IPS DF 6.9 (cell line): Measurements from ENCODE around the gene MRPL18.
A peak's percentile ranks its signal among the peaks of the same experiment; 100 is the strongest.

Source experiments
- DNase-seq: peaks from one replicate; pipeline ENCODE4 v3.0.0-alpha.2; 2013; ENCODE audit warnings: low read depth, low spot score
- H3K27ac ChIP-seq: one replicate; pipeline ENCODE4 v1.5.1; 2013; ENCODE audit warnings: low read length, control low read depth
- H3K27me3 ChIP-seq: 2 replicates; pipeline ENCODE4 v1.6.1; 2013; ENCODE audit warnings: mild to moderate bottlenecking, low read length; ENCODE audit not compliant: control insufficient read depth, insufficient read depth
- H3K36me3 ChIP-seq: 2 replicates; pipeline ENCODE4 v1.6.1; 2013; ENCODE audit warnings: low read length; ENCODE audit not compliant: control insufficient read depth, insufficient read depth
- H3K4me1 ChIP-seq: 2 replicates; pipeline ENCODE4 v1.6.1; 2013; ENCODE audit warnings: low read length; ENCODE audit not compliant: control insufficient read depth, insufficient read depth
- H3K4me3 ChIP-seq: 2 replicates; pipeline ENCODE4 v1.5.1; 2013; ENCODE audit warnings: mild to moderate bottlenecking, low read length
- H3K9me3 ChIP-seq: 2 replicates; pipeline ENCODE4 v1.6.1; 2013; ENCODE audit warnings: low read length, inconsistent platforms; ENCODE audit not compliant: control insufficient read depth, insufficient read depth
- WGBS: extraction: QIAGEN DNeasy Blood & Tissue Kit; methylation state at CpG from one replicate; pipeline ENCODE4 v1.1.7; 2013; ENCODE audit warnings: mixed read lengths, missing lambda C conversion rate; ENCODE audit not compliant: insufficient read length, insufficient coverage; 5-methylcytosine and 5-hydroxymethylcytosine counted together

Gene MRPL18

DNA sequence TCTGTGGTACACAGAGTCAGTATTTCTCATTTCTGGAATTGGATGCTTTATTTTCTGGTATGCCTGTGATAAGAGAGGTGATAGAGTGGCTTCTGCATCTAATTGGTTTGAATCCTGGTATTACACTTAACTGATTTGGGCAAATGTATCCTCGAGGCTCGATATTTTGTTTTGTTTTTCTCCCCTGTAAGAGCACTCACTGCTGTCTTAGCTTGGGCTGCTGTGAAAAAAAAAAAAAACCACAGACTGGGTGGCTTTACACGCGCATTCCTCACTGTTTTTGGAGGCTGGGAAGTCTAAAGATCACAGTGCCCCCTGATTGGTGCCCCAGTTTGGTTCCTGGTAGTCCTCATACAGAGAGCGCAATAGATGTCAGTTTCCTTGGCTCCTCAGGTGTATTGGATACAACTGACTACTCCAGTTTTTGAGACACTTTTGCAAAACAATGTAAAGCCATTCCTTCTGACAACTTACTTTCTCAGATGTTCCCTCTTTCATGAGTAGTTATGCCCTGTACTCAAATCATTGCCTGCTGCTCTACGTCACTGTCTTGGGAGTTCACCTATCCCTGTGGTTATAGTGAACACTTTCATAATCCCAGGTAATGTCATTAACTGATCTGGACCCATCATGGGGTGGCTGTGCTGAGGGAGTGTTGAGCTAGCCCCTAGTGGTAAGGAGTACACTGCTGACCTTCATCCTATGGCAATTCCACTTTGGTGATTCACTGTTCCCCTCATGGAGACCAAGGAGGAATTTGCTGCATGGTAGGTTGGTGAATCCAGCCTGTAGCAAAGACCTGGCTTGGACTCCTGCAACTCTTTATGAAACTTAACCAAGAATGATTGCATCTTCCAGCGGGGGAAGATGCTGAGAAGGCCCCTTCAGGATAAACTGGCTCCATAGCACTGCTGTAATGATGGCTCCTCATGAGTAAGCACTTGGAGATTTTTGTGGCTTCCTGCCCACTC, 32.0 kb upstream of the MRPL18 start:
- WGBS, result no CpG with 5 or more reads among the region's 7 CpGs
- Histone ChIP-seq H3K27me3 (no peaks in the 10 kb centered on the region), H3K27ac (no peak overlapping the region), H3K36me3 (peaks cover 8% of the 10 kb centered on the region; the same call in 1 of the 2 replicates), H3K4me1 (peaks cover 7% of the 10 kb centered on the region), H3K4me3 (no peak overlapping the region), H3K9me3 (no peaks in the 10 kb centered on the region)
- no peak for DNase-seq

DNA sequence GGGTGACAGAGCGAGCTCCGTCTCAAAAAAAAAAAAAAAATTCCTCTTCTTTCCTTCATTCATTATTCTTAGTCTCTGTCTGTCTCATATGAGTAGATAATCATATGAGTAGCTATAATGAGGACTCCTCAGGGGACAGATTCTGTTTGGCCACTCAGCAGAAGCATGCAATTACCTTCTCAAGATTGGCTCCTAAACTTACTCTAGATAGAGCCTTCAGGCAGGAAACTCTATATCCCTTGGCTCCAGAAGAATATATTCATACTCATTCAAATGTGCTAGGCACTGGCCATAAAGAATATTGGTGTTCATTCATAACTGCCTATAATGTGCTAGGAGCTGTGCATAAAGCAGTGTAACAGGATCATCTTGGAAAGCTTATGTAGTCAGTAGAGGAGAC, 30.6 kb upstream of the MRPL18 start:
- Histone ChIP-seq H3K27ac (no peak overlapping the region), H3K4me1 (peaks cover 7% of the 10 kb centered on the region), H3K36me3 (peaks cover 15% of the 10 kb centered on the region), H3K27me3 (no peaks in the 10 kb centered on the region), H3K4me3 (no peak overlapping the region), H3K9me3 (no peaks in the 10 kb centered on the region)
- no CpG with 5 or more reads among the region's 2 CpGs for WGBS
- no peak for DNase-seq

DNA sequence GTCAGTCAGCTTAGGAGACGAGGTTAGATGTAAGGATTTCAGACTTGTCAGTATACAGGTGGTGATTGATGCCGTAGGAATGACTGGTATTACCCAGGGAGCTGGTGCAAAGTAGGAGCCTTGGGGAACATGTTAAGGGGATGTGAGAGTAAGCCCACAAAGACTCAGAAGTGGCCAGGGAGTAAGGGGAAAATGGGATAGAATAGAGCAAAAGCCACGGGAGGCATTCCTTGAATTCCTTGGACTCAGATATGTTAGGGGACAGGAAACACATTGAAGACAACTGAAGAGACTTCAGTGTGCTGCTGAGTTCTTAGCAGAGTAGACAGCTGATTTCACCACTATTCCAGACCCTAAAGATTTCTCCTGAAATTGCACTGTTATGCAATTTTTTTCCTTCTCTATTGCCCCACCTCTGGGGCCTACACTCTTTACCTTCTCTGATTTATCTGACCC, 29.6 kb upstream of the MRPL18 start:
- no CpG with 5 or more reads among the region's 3 CpGs for WGBS
- H3K36me3 ChIP-seq, result peaks cover 12% of the 10 kb centered on the region
- H3K27me3 ChIP-seq, result no peaks in the 10 kb centered on the region
- DNase-seq, result peak; percentile 55
- no peak overlapping the region for H3K27ac ChIP-seq
- no peaks in the 10 kb centered on the region for H3K9me3 ChIP-seq
- H3K4me1 ChIP-seq, result peaks cover 7% of the 10 kb centered on the region
- no peak overlapping the region for H3K4me3 ChIP-seq

DNA sequence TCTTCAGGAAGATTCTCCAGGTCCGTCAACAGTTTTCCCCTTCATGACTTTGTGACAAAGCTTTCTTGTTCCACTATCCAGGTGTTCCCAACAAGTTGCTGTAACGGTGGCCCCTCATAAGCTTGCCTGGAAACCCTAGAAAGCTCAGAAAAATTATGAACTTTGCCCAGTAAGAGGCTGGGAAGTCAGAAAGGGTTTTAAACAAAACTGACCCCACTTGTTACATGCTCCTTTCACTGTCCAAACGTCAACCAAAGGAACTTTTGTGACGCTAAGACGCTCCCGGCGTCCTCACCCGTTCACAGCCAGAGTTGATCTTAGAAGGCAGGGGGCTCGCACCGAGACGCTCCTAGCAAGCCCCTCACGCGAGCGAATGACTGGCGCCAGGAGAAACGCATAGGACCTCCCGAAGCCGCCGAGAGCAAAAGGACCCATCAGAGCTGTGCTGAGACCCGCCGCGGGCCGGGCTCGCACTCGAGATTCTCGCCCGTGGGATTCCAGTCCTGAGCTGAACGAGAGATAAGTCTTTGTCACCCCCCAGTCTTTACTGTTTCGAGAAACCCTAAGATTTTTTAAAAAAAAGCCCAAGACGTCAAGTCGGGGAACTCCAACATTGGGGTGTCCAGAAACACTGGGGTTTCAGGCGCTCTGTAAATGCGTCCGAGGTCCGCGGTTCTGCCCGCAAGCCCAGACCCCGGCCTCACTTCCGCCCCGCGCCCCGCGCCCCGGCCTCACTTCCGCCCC, 29.0 kb upstream of the MRPL18 start:
- no peaks in the 10 kb centered on the region for H3K27me3 ChIP-seq
- peaks cover 12% of the 10 kb centered on the region for H3K36me3 ChIP-seq
- DNase-seq, result no peak
- H3K4me3 ChIP-seq, result peak overlapping the region; percentile 39; the same call in 1 of the 2 replicates
- peaks cover 7% of the 10 kb centered on the region for H3K4me1 ChIP-seq
- no peak overlapping the region for H3K27ac ChIP-seq
- no peaks in the 10 kb centered on the region for H3K9me3 ChIP-seq
- WGBS, result no CpG with 5 or more reads among the region's 45 CpGs

DNA sequence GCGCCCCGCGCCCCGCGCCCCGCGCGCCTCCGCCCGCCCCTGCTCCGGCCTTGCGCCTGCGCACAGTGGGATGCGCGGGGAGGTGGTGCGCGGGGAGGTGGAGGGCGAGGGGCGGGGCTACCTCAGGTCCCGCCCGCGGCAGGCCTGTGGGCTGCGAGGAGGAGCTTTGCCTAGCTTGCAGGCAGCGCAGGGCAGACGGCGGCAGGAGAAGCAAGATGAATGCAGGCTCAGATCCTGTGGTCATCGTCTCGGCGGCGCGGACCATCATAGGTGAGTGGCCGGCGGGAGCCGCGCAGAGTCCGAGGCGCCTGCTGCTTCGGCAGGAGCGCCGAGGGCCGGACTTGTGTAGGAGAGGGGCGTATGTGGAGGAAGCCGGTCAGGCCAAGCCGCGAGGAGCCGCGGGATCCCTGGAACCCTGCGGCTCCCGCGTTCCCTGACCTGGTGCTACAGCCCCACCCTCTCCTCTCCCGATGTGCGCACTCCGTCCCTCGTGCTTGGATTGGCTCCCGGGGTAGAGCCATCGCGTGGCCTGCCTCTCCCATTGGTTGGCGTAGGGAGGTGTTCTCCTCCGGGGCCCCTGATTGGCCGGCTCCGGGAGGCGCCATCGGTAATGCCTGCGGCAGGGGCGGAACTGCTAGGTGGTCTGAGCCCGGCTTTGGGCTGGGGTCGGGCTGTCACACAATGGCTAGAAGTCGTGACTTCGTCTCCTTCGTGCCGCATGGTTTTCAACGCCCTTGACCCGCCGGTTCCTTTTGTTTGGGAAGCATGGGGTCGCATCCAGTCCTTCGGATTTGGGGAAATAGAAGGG, 28.2 kb upstream of the MRPL18 start, which contains the start of gene ACAT2:
ACAT2 (plus strand) TSS at position 173 of the 808 bp plus-strand sequence; CDS start at position 216, 43 bp downstream.
- Histone ChIP-seq H3K4me1 (peaks cover 7% of the 10 kb centered on the region), H3K27ac (no peak within 1 kb of the TSS), H3K27me3 (no peaks in the 10 kb centered on the region), H3K9me3 (no peaks in the 10 kb centered on the region), H3K36me3 (peaks cover 16% of the 10 kb centered on the region), H3K4me3 (peak within 1 kb of the TSS; percentile 83)
- WGBS, result no CpG with 5 or more reads among the region's 76 CpGs
- peak; percentile 86 for DNase-seq

DNA sequence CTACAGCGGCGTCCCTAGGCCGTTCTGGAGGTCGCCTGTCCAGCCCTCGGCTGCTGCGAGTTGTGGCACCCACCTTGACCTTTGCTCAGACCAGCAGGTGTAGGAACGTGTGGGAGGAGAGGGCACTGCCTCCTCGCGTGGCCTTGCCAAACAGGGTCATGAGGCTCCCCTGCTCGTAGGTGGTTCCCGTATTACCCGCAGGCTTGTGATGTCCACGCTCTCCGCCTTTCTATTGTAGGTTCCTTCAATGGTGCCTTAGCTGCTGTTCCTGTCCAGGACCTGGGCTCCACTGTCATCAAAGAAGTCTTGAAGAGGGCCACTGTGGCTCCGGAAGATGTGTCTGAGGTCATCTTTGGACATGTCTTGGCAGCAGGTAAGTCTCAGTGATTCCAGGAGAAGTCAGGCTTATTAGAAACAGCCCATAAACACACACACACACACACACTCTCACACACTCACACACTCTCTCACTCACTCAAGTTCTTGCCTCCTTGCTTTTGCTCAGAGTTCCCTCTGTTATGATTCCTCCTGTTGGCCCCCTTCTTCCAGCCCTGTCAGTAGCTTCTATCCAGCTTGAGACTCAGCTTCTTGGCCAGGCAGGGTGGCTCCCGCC, 27.5 kb upstream of the MRPL18 start:
- peaks cover 7% of the 10 kb centered on the region for H3K4me1 ChIP-seq
- H3K36me3 ChIP-seq, result peaks cover 21% of the 10 kb centered on the region
- peak overlapping the region; percentile 55; the same call in 1 of the 2 replicates for H3K4me3 ChIP-seq
- no peaks in the 10 kb centered on the region for H3K9me3 ChIP-seq
- DNase-seq, result no peak
- H3K27me3 ChIP-seq, result no peaks in the 10 kb centered on the region
- H3K27ac ChIP-seq, result no peak overlapping the region
- WGBS, result no CpG with 5 or more reads among the region's 16 CpGs

DNA sequence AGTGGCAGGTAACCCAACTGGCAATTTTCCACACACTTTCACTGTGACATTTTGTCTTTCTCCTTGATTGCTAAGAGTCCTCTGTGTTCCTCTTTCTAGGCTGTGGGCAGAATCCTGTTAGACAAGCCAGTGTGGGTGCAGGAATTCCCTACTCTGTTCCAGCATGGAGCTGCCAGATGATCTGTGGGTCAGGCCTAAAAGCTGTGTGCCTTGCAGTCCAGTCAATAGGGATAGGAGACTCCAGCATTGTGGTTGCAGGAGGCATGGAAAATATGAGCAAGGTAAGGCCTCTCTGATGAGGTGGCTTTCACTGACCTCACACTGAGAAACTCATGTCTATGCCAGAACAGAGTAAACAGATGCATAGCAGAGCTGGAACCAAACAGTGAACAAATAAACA, 23.4 kb upstream of the MRPL18 start:
- H3K27ac ChIP-seq, result no peak overlapping the region
- peaks cover 40% of the 10 kb centered on the region for H3K36me3 ChIP-seq
- peaks cover 4% of the 10 kb centered on the region for H3K4me1 ChIP-seq
- H3K27me3 ChIP-seq, result no peaks in the 10 kb centered on the region
- no peak for DNase-seq
- no peaks in the 10 kb centered on the region for H3K9me3 ChIP-seq
- H3K4me3 ChIP-seq, result no peak overlapping the region

DNA sequence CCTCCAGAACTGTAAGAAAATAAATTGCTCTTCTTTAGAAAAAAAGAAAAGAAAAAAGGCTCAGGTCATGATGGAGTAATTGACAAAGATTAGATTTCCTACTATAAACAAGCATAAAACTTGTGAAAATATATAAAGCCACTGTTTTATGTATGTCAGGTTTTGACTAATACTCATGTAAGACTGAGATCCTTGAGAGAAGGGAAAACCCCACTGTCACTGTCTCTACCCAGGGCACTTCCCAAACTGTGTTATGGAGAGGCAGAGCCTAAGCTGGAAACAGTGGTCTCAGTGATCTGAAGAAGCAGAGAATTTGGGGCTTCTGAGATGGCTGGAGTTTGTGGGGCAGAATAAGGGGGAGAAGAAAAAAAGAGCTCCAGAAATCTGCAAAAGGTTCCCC, 20.8 kb upstream of the MRPL18 start:
- no peaks in the 10 kb centered on the region for H3K4me1 ChIP-seq
- DNase-seq, result no peak
- H3K9me3 ChIP-seq, result no peaks in the 10 kb centered on the region
- H3K27ac ChIP-seq, result no peak overlapping the region
- H3K27me3 ChIP-seq, result no peaks in the 10 kb centered on the region
- peaks cover 33% of the 10 kb centered on the region for H3K36me3 ChIP-seq
- no peak overlapping the region for H3K4me3 ChIP-seq

DNA sequence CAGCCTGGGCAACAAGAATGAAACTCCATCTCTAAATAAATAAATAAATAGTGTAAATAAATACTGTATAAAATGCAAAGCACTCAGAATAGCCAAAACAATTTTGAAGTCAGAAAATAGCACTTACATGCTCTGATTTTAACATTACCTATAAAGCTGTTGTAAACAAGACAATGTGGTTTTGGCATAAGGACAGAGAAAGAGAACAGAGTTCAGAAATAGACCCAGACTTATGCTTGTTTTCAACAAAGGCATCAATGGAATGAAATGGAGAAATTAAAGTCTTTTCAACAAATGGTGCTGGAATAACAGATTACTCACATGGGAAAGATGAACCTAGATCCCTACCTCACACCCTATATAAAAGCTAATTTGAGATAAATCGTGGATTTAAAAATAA, 18.1 kb upstream of the MRPL18 start:
- Histone ChIP-seq H3K36me3 (peaks cover 34% of the 10 kb centered on the region; the same call in 1 of the 2 replicates), H3K4me3 (no peak overlapping the region), H3K4me1 (no peaks in the 10 kb centered on the region), H3K9me3 (no peaks in the 10 kb centered on the region), H3K27me3 (no peaks in the 10 kb centered on the region), H3K27ac (no peak overlapping the region)
- no peak for DNase-seq
- no CpG with 5 or more reads among the region's 1 CpG for WGBS
